Measurements from ENCODE around the gene PTPMT1.

PTPMT1 gene

DNA sequence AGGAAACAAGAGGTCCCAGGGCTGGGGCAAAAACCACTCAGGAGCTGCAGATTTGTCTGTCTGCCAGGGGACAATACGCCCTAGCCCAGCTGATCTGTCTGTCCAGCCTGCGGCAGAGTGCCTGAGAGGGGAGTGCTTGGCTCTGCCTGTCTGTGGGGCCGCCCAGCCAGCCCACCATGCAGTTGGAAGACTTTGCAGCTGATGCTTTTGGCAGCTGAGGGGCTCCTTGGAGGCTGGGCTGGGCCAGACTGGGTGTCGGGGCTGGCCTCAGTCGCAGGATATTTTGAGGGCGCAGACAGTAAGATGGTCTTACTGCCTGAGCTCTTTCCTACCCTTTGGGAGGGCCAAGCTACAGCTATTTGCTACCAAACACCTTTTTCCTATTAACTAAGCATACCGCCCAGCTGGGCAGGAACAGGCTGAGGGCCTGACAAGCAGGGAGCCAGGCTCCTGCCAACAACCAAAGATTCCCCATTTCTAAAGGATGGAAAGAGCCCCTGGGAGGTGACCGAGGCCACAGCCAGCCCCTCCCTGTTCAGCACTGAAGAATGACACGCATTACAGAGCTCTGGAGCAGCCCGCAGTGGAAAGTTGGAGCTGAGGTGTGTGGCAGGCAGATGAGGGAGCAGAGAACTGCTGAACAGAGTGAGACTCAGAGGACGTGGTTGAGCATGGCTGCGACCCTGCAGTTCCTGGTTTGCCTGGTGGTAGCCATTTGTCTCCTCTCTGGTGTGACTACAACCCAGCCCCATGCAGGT, 20.9 kb downstream of the PTPMT1 start, which contains the start of gene FAM180B:
Gene FAM180B, plus strand, starts transcription at position 581 of the 758 bp plus-strand sequence. Its CDS starts 91 bp downstream, at position 672.
- DNase-seq, result no peak

DNA sequence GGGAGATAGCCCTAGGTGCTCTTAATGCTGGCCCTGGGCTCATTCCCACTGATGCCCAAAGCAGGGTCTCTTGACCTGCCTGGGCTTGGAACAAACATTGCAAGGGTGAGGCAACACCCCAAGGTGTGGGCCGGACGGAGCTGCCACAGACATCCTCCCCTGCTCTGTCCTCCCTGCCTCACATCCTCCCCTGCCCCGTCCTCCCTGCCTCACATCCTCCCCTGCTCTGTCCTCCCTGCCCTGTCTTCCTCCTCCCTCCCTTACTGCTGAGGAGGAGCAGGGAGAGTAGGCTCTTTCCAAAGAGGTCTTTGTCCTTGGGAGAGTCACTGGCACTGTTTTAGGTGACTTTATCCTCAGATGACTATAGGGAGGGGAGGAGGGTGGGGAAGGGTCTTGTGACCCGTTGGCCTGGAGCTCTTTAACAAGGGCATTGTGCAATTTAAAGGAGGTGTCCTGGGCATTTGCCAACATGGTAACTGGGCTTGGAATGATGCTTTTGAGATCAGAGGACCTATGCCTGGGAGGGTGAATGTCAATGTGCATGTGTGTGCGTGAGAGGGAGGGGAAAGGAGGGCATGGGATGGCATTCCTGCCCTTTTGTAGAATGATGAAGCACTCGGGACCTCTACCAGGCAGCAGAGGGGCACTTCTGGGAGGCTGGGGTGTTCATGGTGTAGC, 21.8 kb downstream of the PTPMT1 start:
- DNase-seq, result no peak

DNA sequence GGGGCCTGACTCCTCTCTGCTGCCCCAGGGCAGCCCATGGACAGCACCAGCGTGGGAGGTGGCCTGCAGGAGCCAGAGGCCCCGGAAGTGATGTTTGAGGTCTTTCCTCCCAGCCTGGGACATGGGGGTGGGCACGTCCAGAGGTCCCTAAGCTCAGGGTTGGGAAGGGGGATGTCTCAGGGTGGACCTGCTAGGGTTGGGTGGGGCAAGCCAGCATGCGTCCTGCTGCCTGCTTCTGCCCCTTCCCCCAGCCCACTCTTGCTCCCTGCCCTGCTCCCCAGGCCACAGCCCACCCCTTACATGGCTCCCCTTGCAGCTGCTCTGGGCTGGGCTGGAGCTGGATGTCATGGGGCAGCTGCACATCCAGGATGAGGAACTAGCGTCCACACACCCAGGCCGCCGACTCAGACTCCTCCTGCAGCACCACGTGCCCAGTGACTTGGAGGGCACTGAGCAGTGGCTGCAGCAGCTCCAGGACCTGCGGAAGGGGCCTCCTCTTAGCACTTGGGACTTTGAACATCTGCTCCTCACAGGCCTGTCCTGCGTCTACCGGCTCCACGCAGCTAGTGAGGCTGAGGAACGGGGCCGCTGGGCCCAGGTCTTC, 22.4 kb downstream of the PTPMT1 start:
- no peak for DNase-seq

DNA sequence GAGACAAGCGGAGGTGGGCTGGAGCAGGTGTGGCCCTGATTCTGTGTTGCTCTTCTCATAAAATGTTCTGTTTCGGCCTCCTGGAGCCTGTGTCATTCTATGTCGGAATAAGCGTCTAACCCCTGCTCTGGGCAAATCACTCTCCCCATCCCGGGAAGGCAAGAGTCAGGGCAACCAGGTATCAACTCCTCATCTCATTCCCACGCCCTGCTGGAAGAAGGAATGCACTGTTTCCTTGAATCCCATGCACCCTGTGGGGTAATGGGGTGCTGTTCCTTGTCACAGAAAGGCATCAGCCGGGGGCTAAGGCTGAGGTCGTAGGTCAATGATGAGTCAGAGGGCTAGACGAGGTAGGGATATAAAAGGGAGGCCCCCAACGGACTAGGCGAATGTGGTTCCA, 23.7 kb downstream of the PTPMT1 start:
- DNase-seq, result no peak

DNA sequence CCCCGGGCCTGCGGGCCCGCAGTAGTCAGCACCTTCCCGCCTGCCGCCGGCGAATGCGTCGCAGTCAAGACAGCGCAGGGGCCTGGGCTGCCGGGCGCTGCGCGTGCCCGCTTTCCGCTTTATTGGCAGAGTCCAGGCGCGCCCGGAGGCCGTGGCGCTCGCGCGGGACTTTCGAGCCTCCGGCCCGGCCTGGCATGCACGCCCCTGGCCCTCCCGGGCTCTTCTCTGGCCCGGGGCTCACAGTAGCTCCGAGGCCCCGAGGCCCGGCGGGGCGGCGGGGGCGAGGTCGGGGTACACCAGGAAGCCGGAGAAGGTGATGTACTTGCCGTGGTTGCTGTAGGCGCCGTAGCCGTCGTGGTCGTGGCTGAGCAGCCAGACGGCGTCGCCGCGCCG, 24.2 kb downstream of the PTPMT1 start:
- no peak for DNase-seq

DNA sequence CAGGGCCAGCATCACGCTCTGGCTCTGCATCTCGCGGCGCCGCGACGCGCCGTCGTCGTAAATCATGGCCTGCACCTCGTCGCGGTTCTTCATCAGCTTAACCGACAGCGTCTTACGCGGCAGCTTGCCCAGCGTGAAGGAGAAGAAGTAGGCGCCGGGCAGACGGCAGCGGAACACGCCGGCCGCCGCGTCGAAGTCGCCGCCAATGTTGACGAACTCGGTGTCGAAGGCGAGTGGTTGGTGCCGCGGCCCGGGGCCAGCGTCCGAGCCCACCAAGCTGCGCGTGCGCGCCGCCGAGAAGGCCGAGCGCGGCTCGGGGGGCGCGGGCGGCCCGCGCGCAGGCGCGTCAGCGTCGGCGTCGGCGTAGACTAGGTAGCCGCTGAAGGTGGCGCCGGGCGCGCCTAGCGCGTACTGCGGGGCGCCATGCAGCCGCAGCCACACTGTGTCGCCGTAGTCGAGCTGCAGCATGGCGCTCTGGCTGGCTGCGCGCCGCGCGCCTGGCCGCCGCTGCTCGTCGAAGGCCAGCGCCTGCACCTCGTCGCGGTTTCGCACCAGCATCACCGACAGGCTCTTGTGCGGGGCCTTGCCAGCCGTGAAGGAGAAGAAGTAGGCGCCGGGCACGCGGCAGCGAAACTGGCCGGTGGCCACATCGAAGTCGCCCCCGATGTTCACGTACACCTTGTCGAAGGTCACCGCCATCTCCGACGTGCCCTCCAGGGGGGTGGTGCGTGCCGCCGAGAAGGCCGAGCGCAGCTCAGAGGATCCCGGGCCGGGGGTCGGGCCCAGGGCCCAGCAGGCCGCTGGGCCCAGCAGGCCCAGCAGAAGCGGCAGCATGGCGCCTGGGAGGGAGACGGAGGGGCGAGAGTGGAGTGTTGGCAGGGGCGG, 24.8 kb downstream of the PTPMT1 start:
- no peak for DNase-seq

DNA sequence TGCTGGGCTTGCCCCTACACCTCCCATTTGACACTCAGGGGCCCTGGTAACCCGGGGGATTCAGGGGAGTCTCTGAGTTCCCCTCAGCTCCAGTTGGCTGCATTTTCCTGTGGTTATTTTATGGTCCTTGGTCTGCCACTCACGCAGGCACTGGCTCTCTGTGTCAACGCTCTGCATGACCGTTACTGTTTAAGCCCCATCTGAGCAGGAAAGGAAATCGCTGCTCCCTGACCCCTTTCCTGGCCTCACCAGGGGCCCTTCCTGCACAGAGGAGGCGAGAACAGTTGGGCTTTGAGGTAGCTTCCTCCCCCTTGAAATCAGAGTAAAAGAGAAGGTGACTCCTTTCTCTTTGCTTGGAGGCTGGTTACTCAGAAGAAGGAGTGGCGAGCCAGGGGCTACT, 26.4 kb downstream of the PTPMT1 start:
- DNase-seq, result peak; percentile 49

DNA sequence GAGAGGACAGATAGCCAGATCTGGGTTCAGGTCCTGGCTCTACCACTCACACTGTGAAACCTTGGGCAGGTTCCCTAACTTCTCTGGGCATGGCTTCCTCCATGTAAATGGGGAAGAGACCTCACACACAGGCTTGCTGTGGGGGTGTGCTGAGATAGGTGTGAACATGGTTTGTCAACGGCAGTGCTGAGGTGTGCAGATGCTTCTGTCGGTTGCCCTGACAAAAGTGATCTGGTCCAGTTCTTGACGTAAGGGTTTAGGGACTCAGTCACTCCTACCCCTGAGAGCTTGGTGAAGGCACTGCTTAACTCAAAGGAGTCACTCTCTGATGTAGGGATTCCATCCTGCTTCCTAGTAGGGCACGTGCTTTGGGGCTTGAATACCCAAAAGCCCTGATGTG, 26.9 kb downstream of the PTPMT1 start:
- DNase-seq, result peak; percentile 40

DNA sequence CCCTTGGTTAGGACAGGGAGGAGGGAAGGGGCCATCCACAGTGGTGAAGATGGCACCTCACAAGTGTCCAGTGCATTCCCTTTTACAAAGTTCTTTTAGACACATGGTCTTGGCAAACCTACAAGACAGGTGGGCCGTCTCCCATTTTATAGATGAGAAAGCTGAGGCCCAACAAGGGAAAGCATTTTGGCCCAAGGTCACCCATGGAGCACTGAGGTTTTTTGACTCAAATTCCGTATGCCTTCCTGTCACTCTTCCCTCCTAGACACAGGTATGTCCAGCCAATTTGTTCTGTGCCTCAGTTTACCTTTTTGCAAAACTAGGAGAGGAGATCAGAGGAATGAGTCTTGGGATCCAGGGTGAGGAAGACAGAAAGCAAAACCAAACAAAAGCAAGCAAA, 27.6 kb downstream of the PTPMT1 start:
- no peak for DNase-seq

DNA sequence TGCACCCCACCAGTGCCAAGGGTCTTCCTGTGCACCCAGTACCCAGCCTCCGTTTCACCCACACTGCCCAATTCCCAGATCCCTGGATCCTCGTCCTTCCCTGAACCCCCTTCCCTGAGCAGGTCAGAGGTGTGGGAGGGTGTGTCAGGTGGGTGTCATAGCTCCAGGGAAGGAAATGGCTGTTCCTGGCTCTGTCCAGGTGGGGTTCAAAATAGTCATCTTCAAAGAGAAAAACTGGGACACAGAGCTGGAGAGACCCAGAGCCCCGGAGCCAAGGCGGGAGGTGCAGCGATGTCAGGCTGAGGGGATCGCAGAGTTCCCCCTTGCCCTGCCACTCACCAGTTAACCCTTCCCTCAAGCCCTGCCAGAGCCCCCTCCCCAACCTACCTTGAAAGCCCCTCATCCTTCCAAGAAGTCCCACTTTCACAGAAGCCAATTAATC, 28.1 kb downstream of the PTPMT1 start:
- DNase-seq, result no peak

DNA sequence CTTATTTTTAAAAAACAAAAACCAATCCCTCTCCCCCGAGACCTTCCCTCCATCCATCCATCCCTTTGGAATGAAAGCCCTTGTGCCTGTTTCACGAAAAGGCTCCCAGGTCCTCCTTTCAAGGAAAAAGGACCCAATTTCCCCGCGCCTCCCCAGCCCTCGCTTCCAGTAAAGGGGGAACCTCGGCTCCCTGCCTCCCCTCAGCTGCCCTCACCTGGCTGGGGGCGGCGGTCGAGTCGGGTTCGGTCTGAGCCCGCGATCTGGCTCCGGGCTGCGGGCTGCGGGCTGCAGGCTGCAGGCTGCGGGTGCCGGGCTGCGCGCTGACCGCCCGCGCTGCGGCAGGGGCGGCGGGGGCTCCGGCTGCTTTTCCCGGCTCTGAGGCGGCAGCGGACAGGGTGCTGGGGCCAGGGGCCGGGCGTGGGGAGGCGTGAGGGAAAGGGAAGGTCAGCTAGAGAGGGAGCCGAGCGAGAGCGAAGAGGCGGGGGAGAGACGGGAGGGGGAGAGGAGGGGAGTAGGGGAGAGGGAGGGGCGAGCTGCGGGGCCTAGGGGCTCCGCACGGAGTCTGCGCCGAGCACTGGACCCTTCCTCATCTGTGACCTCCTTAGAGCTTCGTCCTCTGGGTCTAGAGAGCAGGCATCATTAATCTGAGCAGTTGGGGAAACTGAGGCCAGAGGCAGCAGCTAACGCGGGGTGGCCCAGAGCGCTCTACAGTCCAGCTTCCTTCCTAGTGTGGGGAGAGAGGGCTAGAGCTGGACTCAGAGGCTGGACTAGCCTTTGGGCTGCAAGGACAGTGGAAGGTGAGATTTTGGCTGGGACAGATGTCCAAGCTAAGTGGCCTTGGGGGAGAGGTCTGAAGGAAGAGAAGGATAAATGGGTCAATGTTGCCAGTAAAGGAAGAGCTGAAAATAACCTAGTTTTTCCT, 28.8 kb downstream of the PTPMT1 start, which contains the start of gene C1QTNF4:
Gene C1QTNF4, minus strand, starts transcription at position 478 of the 922 bp plus-strand sequence. CDS start 3,601 bp downstream, outside the sequence.
- DNase-seq, result no peak

DNA sequence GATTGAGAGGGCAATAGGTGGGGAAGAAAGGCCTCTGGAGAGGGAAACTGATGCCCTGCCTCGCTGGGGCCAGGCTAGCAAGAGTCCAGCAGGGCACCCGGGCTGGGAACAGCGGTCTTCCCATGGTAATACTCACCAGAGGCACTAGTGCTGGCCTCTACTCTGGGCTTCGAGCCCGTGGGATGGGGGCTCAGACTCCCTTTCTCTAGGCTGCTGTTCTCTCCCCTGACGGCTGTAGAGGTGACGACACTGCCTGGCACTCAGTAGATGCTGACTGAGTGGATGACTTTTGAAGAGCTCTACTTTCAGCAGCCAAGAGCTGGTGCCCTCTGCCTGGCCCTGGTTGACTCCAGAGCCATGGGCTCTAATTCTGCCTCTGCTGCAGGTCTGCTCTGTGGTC, 29.6 kb downstream of the PTPMT1 start:
- no peak for DNase-seq

DNA sequence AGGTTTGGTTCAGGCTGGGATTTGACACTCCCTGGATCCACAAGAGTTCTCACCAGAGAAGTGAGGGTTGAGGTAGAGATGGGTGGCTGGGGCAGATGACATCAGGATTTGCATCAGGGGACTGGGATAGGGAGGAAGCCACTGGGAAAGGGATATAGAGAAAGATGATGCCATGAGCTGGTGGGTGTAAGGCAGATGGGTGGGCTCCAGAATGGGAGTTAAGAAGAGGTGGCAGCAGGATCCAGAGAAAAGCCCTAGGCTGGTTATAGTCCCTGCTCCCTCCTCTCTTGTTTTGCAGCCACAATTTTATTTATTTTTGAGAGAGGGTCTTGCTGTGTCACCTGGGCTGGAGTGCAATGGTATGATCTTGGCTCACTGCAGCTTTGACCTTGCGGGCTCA, 30.6 kb downstream of the PTPMT1 start:
- DNase-seq, result no peak

DNA sequence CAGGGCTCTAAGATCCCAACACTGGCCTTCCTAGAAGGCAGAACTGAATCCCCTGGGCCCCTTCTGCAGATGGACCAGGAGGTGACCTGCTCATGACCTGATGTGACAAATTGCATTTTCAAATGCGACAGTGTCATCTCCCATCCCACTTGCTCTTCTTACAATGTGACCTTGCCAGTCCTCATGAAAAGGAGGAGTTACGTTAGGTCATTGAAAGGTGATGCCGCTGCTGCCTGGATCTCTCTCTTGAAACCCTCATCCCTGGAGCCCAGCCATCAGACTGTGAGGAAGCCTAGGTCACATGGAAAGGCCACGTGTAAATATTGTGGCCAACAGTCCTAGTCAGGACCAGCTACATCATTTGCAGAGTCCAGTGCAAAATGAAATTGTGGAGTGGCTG, 34.5 kb downstream of the PTPMT1 start:
- DNase-seq, result no peak

DNA sequence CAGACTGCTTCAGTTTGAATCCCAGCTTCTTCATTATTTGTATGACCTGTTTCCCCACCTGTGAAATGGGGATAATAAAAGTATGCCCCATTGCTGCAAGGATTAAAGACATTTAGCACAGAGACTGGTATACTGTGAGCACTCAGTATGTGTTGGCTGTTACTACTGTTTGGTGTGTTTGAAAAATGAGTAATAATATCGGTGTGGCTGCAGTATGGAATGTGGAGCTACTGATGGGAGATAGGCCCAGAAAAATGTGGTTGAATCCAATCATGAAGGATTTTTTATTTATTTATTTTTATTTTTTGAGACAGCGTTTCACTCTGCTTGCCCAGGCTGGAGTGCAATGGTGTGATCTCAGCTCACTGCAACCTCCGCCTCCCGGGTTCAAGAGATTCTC, 37.9 kb downstream of the PTPMT1 start:
- DNase-seq, result no peak

DNA sequence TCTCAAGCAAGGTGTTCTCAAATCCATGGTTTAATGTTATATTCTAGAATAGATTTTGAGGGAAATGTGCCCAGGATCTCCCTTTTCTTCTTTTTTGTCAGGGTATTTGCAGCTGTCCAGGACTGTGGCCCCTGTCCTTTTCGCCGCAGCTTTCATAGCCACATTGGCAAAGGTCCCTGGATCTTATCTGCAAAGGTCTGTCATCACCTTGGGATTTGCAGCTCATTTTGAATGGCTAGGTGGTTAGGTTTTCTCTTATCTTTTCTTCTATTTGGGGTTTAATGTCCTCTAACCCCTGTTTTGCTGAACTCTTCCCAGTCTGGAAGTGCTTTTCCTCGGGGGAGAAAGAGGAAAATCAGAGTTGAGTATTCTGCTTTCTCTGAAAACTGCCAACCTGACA, 40.5 kb downstream of the PTPMT1 start:
- DNase-seq, result no peak

DNA sequence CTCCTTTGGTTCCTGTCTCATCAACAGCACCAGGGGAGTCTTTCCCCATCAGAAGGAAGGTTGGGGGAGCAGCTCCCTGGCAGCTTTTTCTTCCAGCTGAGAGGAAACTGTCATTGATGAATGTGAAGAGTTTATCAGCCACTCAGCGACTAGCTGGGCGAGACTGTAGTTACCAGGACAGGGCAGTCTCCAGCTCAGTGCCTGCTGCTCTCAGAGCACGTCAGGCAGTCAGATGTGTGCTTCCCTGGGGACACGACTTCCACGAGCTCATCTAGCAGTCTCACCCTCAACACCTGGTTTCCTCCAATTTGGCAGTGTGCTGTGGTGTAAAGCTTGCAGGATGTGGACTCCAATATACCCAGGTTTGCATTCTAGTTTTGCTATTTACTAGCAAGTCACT, 41.3 kb downstream of the PTPMT1 start:
- no peak for DNase-seq

DNA sequence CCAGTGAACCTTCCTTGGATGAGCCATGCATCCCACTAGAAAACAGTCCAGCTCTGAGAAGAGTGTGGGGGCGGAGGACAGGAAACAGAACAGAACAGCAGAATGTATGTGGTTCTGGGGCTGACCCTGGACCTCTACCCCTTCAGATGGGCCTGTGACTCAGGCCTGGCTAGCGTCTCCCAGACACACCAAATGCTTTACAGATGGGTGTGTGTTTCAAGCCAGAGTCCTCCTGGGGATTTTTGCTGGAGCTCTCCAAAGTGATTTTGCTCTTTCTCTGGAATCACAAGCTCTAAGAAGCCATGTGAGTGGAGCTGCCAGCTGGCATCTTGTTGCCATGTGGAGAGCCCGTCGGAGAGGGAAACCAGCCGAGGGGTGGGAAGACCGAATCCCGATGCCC, 42.0 kb downstream of the PTPMT1 start:
- DNase-seq, result no peak

DNA sequence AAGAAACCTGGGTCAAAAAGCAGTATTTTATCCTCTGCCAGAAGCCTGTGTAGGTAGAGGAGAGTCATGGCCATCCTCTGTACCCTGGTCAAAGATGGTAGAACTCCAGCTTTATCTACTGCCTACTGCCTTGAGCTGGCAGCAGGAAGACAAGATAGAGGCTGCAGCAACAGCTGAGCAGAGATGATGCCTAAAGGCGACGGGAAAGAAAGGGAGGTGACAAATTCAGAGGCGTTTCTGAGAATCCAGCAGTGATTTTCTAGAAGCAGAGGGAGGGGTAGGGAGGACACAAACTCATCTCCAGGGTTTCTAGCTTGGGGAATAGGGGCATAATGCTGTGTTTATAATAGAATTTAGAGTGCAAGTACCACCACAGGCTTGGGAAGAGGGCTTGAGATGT, 44.3 kb downstream of the PTPMT1 start:
- DNase-seq, result no peak

DNA sequence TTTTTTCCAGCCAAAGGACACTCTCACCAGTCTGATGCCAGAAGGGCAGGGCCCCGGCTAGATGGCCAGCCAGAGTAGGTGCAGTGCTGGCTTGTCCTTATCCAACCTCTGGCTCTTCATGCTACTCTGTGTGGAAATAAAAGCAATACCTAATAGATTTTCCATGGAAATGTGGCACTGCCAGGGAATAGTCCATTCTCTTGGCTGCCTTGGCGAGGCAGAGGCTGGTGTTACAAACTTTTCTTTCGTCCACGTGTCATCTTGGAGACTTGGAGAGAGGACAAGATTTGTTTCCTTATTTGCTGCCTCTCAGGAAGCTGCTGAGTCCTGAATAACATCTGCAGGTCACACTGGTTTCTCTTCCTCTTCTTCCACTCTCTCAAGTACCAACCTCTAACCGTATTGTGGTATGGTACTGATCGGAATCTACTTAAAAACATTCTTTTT, 46.0 kb downstream of the PTPMT1 start:
- no peak for DNase-seq

DNA sequence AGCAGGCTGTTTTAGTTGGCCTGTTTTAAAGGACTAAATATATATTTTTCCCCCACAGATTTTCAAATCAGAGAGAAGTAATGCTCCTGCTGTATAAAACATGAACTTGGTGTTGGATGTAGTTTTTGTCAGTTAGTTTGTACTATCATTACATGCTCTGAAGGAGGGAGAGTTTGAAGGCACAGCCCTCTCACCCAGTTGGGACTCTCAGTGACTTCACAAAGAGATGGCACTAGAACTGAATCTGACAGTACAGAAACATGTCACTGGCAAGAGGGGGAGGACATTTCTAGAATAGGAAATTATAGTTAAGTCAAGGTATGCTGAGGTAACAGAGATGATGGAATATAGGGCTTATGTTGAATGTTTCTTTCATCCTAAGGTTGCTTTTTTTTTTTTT, 49.9 kb downstream of the PTPMT1 start:
- no peak for DNase-seq
